ENCODE results near the gene GOLGA6L9. TPM values are rescaled to one million over a fixed set of nuclear protein-coding genes. Genes with fewer than 3 reads are reported as not detected.
"Not testable (repeated sequence)": the region's sequence is repeated elsewhere in the genome, so short reads cannot be mapped to it uniquely, and the experiment has no call there.

Gene GOLGA6L9
- total RNA-seq, 1 donor from 2014 or later, result 1.8 TPM

DNA sequence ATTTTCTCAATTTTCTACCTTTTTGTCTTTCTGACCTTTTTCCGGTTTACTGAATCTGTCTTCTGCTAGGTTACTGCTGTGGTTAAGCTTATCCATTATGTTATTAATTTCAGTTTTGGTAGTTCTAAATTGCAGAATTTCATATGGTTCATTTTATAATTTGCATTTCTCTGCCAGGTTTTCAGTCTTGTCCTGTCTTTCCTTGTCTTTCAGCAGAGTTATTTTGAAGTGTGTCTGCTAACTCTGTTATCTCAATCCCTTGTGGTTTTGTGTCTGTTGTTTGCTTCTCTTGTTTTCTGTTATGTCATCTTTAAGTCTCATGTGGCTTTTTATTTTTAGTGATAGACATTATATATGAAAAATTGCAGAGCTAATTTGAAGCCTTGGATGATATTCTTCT lies 18.0 kb upstream of the GOLGA6L9 start:
- H3K4me1 Mint-ChIP-seq; H3K27me3 Mint-ChIP-seq; intact Hi-C loops (cut with micrococcal nuclease); DNase-seq; H3K4me3 Mint-ChIP-seq; H3K36me3 Mint-ChIP-seq (ENCODE audit: low read depth); H3K9me3 Mint-ChIP-seq; H3K27ac Mint-ChIP-seq: not testable (repeated sequence)

DNA sequence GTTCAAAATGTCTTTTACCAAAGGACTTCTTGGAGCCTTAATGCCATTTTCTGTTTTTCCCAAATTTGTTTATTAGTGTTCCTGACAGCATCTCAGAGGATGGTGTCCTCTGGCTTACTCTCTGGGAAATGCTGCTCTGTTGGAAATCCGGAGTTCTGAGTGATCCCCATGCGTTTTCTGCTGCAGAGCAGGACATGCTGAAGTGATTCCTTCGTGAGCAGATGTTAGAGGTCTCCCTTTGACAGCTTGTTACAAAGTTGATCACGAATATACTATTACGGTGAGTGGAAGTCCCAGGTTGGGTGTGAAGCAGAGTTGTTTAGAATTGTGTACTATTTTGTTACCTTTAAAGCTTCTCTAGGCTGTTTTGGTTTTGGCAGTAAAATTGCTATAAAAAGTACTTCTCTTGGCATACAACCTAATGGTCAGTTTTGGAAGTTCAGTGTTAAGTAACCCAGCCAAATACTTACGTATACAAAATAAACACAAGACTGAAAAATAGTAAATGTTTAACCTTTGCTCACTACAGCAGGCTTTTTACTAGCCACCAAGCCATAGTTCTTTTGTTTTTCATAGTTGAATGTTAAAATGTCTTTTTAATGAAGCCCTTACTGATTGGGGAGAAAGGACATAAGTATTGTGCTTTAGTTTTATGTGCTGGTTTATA lies 15.0 kb upstream of the GOLGA6L9 start:
- DNase-seq; H3K36me3 Mint-ChIP-seq (ENCODE audit: low read depth); H3K9me3 Mint-ChIP-seq; H3K4me1 Mint-ChIP-seq; intact Hi-C loops (cut with micrococcal nuclease); H3K27ac Mint-ChIP-seq; H3K27me3 Mint-ChIP-seq; H3K4me3 Mint-ChIP-seq: not testable (repeated sequence)

DNA sequence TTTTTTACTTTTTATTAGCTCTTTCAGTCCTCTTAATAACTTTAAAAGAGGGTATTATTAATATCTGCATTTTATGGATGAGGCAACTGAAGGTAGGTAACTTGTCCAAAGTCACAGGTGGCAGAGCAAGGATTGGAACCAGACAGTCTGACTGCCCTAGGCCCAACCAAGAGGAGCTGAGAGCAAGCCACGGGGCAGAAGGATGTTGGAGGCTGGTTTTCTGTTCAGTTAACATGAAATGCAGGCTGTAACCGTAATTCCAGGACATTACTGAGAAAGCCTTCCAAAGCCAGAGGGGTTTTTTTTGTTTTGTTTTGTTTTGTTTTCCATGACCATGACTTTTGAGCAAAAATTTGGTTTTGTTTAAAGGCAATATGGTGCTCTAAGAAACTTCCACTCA lies 9.1 kb upstream of the GOLGA6L9 start:
- Mint-ChIP-seq H3K4me3 (peak overlapping the region; percentile 34), H3K27ac (peak overlapping the region; percentile 56)
- H3K9me3 Mint-ChIP-seq; H3K4me1 Mint-ChIP-seq; H3K27me3 Mint-ChIP-seq; intact Hi-C loops (cut with micrococcal nuclease); H3K36me3 Mint-ChIP-seq (ENCODE audit: low read depth): not testable (repeated sequence)
- peak; percentile 37 for DNase-seq

DNA sequence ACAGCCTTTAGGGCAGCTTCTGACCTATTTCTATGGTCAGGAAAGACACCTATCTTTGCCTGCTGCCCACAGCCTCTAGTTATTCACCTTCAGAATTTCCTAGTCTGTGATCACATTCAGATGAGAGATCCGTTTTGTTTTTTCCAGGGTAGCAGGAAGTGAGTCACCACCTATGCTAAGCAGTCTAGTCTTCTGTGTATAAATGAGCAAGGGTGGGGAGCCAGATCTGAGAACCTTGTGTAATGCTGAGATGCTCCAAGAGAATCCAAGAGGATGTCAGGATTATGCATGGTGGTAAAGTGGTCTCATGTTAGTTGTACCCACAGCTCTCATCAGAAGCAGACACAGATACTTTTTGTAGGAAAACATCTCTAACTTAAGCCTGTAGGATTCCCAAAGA lies 8.7 kb upstream of the GOLGA6L9 start:
- DNase-seq; H3K4me3 Mint-ChIP-seq; intact Hi-C loops (cut with micrococcal nuclease); H3K36me3 Mint-ChIP-seq (ENCODE audit: low read depth); H3K4me1 Mint-ChIP-seq; H3K27ac Mint-ChIP-seq; H3K27me3 Mint-ChIP-seq; H3K9me3 Mint-ChIP-seq: not testable (repeated sequence)

DNA sequence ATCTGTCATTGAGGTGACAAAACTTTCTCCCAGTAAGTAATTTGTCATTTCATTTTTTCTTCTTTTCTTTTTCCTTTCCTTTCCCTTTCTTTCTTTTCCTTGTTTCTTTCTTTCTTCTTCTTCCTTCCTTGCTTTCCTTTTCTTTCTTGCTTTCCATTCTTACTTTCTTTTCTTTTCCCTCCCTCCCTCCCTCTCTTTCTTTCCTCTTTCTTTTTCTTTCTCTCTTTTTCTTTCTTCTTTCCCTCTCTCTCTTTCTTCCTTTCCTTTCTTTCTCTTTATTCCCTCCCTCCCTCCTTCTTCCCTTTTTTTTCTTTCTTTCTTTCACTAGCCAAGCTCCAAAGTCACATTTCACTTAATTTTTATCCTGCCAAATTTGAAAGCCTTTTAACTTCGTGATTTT lies 2.5 kb upstream of the GOLGA6L9 start:
- H3K4me3 Mint-ChIP-seq; H3K27ac Mint-ChIP-seq; H3K9me3 Mint-ChIP-seq; H3K27me3 Mint-ChIP-seq; H3K36me3 Mint-ChIP-seq (ENCODE audit: low read depth); intact Hi-C loops (cut with micrococcal nuclease); H3K4me1 Mint-ChIP-seq; DNase-seq: not testable (repeated sequence)

DNA sequence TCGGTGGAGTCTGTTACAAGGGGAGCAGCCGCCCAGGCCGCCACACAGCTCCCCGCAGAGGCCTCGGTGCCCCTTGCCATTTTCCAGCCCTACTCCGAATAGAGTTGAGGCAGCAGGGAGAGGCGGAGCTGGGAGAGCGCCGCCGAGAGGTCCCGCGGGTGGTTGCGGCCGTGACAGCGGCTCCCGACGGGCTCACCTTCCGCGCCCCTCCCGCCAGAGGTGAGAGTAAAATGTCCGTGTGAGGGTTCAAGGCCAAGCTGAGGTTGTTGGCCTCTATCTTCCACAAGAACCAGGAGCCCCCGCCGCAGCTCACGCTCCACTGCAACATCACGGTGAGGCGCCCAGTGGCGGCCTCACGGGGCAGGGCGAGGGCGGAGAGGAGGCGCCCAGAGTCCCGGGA lies 15.8 kb downstream of the GOLGA6L9 start:
- peak; percentile 62 for DNase-seq
- H3K9me3 Mint-ChIP-seq; intact Hi-C loops (cut with micrococcal nuclease); H3K27me3 Mint-ChIP-seq; H3K36me3 Mint-ChIP-seq (ENCODE audit: low read depth); H3K27ac Mint-ChIP-seq; H3K4me1 Mint-ChIP-seq: not testable (repeated sequence)
- peak overlapping the region; percentile 45 for H3K4me3 Mint-ChIP-seq

DNA sequence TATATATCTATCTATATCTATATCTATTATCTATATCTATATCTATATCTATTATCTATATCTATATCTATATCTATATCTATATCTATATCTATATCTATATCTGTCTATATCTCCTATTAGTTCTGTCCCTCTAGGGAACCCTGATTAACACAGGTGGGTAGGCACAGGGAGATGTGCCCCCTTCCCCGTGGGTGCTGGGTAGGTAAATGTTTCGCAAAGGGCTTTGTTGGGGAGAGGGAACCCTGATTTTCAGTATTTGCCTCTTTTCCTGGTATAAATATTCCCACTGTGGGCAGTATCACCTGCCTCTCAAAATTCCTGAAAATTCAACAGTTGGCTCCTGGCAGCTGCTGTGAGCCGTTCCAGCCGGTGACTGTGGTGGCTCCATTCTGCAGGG lies 27.7 kb downstream of the GOLGA6L9 start:
- H3K9me3 Mint-ChIP-seq; H3K4me1 Mint-ChIP-seq; H3K36me3 Mint-ChIP-seq (ENCODE audit: low read depth); H3K4me3 Mint-ChIP-seq; H3K27ac Mint-ChIP-seq; H3K27me3 Mint-ChIP-seq; DNase-seq; intact Hi-C loops (cut with micrococcal nuclease): not testable (repeated sequence)

DNA sequence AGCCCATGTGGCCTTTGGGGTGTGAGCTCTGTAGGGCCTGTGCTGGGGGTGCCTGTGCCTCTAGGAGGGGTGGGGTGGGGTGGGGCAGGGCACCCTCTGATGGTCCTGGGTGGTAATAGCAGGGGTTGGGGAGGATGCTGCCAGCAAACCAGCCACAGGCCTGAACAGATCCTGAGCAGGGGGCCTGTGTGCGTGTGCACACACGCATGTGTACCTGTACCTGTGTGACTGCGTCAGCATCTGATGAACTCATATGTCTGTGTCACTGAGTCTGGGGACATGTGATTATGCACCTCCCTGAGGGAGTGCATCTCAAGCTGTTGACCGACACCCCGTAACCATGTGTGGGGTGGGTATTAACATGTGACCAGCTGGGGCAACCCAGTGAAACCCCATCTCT lies 36.0 kb downstream of the GOLGA6L9 start:
- H3K27me3 Mint-ChIP-seq; DNase-seq; H3K36me3 Mint-ChIP-seq (ENCODE audit: low read depth); H3K4me3 Mint-ChIP-seq; H3K27ac Mint-ChIP-seq; intact Hi-C loops (cut with micrococcal nuclease); H3K4me1 Mint-ChIP-seq; H3K9me3 Mint-ChIP-seq: not testable (repeated sequence)

DNA sequence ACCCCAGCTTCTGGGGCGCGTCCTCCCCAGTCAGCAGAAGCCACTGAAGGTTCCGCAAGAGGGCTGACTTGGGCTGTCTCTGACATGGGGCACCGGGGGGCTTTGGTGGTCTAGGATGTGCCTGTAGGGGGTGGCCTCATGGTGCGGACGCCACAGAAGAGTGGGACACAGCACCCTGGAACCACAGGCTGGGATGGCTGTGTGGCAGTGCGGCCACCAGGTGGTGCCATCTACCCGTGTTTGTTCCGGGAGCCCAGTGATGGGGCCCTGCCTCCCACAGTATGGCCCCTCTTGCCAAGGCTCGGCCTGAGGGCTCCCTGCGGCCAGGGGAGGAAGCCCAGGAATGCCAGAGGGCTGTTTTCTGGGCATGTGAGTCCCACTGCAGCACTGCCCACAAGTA lies 38.6 kb downstream of the GOLGA6L9 start:
- H3K9me3 Mint-ChIP-seq; H3K27me3 Mint-ChIP-seq; H3K36me3 Mint-ChIP-seq (ENCODE audit: low read depth); H3K27ac Mint-ChIP-seq; H3K4me3 Mint-ChIP-seq; H3K4me1 Mint-ChIP-seq; intact Hi-C loops (cut with micrococcal nuclease): not testable (repeated sequence)
- peak; percentile 60 for DNase-seq

DNA sequence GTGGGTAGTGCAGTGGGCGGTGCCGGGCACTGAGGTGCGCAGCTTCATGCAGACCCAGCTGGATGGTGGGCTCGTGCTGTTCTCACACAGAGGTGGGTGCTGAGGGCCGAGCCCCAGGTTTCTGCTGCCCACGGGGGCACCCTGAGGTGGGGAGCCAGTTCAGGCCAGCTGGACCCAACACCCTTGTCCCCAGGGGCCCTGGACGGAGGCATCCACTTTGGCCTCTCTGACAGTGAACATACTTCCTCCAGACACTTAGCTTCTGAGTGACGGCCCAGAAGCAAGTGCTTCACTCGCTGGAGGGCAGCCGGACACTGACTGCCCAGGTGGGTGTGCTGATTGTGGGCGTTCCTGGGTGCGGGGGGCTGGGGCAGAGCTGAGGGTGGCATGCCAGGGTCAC lies 39.8 kb downstream of the GOLGA6L9 start:
- H3K36me3 Mint-ChIP-seq (ENCODE audit: low read depth); intact Hi-C loops (cut with micrococcal nuclease); DNase-seq; H3K27ac Mint-ChIP-seq; H3K27me3 Mint-ChIP-seq; H3K9me3 Mint-ChIP-seq; H3K4me3 Mint-ChIP-seq; H3K4me1 Mint-ChIP-seq: not testable (repeated sequence)

DNA sequence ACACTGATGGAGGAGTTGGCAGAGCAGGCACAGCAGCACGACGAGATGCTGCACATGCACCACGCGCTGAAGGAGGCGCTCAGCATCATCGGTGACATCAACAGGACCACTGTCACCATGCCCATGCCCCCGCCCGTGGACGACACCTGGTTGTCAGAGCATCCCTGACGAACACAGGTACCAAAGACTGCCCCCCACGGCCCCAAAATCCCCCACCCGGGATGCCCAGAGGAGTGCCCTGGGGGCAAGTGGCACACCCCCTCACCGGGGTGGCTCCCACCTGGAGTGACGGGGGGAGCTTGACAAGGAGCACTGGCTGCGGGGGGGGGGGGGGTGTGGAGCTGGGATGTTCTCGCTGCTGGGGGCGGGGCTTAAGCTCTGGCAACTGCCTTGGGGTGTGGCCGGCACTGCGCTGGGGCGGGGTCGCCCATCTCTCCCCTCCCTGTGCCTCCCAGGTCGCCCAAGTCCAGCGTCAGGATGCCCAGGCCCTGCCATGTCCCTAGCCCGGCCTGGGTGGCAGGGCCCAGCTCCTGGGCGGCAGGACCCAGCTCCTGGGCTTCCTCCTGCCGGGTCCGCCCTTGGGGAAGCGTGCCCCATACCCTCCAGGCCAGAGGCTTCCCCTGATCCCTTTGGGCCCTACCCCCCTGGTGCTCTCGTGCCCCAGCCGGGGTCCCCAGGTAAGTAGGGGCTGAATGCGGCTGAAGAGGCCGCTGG lies 42.8 kb downstream of the GOLGA6L9 start:
- H3K36me3 Mint-ChIP-seq (ENCODE audit: low read depth); H3K27ac Mint-ChIP-seq; H3K4me3 Mint-ChIP-seq; H3K4me1 Mint-ChIP-seq; H3K9me3 Mint-ChIP-seq; H3K27me3 Mint-ChIP-seq; intact Hi-C loops (cut with micrococcal nuclease); DNase-seq: not testable (repeated sequence)

DNA sequence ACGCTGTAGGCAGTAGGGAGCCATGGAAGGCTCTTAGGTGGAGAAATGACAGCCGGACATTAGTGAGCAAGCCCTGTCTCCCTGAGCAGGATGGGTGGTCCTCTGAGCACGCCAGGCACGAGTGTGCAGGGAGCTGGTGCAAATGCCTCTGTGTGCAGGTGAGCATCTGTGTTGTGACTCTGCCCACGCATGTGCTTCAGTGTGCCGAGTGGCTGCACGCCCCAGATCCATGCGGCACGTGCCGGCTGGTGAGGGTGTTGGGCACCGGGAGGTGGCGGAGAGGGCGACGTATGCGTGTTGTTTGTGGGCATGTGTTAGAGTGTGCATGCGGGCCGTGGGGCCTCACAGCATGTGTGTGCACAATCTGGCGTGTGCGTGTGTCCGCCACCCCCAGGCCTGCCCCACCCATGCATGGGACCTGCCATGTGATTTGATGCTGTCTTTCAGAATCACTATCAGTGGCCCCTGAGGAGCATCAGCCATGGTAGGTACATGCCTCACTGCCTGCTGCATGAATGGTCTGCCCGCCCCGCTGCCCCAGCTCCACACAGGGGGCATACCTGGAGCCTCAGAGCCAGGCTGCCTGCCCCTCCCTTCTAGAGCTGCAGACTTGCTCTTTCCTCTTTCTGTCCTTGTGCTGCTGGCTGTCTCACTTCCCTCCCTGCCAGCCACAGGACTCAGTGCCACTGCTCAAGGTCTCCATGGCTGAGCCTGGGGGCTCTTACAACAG lies 45.1 kb downstream of the GOLGA6L9 start:
- H3K4me3 Mint-ChIP-seq; H3K36me3 Mint-ChIP-seq (ENCODE audit: low read depth); DNase-seq; H3K4me1 Mint-ChIP-seq; H3K27ac Mint-ChIP-seq; intact Hi-C loops (cut with micrococcal nuclease); H3K27me3 Mint-ChIP-seq; H3K9me3 Mint-ChIP-seq: not testable (repeated sequence)

DNA sequence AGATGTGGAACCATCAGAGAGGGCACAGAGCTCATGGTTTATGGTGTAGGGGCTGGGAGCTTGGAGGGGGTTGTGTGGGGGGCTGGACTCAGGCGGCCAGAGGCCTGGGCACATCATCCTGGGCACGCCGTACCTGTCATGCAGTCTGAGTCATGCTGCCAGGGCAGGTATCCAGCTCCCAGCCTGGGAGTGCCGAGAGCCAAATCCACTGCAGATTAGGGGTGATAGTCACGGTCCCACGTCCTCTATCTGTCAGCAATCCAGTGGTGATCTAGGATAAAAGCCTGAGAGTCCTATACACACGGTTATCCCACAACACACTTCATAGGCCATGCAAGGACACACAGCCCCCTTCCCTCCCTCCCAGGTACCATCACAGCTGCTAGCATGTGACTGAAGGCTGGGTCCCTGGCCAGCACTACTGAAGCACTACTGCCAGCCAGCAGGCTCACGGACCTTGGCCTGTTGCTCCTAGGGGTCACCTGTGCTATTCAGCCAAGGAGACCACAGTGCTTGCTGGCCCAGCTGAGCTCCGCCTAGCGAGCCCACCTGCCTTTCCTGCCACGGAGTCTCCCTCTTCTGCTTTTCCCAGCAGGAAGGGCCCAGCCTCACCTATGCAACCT lies 45.8 kb downstream of the GOLGA6L9 start:
- H3K36me3 Mint-ChIP-seq (ENCODE audit: low read depth); H3K4me1 Mint-ChIP-seq; intact Hi-C loops (cut with micrococcal nuclease); H3K27me3 Mint-ChIP-seq; DNase-seq; H3K27ac Mint-ChIP-seq; H3K4me3 Mint-ChIP-seq; H3K9me3 Mint-ChIP-seq: not testable (repeated sequence)

DNA sequence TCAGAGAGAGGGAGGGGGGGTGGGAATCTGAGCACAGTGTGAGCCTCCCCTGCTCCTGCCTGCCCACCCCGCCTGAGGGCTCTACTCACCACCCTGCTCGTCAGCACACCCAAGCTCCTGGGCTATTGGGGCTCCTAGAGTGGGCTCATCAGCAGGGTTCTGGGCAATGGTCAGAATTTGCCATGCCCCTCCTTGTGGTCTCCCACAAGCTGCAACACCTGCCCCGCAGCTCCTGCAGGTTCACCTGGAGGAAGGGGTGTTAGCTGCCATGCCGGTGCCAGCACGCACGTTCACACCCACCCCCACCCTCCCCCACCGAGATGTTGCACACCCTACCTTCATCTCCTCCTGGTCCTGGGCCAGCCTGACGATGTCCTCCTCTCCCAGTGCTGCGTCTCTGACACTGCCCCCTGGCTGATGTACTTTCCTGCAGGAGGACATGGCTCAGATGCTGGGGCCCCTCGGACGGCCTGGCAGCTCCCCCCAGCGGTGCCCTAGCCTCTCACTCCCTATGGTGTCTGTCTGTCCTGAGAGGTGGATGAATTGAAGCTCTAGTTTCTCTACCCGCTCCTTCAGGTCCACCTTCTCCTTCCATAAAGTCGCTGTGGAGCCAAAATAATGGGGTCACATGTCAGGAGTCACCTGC lies 47.2 kb downstream of the GOLGA6L9 start:
- H3K27me3 Mint-ChIP-seq; H3K4me3 Mint-ChIP-seq; H3K9me3 Mint-ChIP-seq; H3K27ac Mint-ChIP-seq; H3K4me1 Mint-ChIP-seq; DNase-seq; H3K36me3 Mint-ChIP-seq (ENCODE audit: low read depth); intact Hi-C loops (cut with micrococcal nuclease): not testable (repeated sequence)

Measured in activated CD4-positive, alpha-beta T cell treated with anti-CD3 and anti-CD28 coated beads, Interleukin-2, amount 10 ng/mL, durations not matched to agents 24 days and 14 days (primary cell).